GM21576 (cell line): ENCODE measurements around the gene FOCAD.

Experiments
- ATAC-seq: cut with Tn5 transposase; IDR thresholded peaks from one replicate; pipeline ENCODE4 v1.9.1; 2021; ENCODE audit warnings: mild to moderate bottlenecking, moderate library complexity; ENCODE audit not compliant: unreplicated experiment

The FOCAD gene

GRCh38 chr9:20729523-20729922, 45.5 kb downstream of the FOCAD start:
- ATAC-seq = no peak

GRCh38 chr9:20732118-20732517, 48.1 kb downstream of the FOCAD start:
- ATAC-seq = no peak

GRCh38 chr9:20734275-20734674, 50.2 kb downstream of the FOCAD start:
- ATAC-seq = no peak

- no peak for ATAC-seq
These were observed 56.2 kb downstream of the FOCAD start for GRCh38 chr9:20740304-20740703.

- no peak for ATAC-seq
These were observed 57.0 kb downstream of the FOCAD start for GRCh38 chr9:20740929-20741582.

GRCh38 chr9:20742833-20743232, 58.8 kb downstream of the FOCAD start:
- ATAC-seq = no peak

- no peak for ATAC-seq
These were observed 60.1 kb downstream of the FOCAD start for GRCh38 chr9:20744036-20744630.

GRCh38 chr9:20746967-20747366, 62.9 kb downstream of the FOCAD start:
- ATAC-seq = no peak

- no peak for ATAC-seq
These were observed 65.6 kb downstream of the FOCAD start for GRCh38 chr9:20749496-20750198.

- no peak for ATAC-seq
These were observed 69.7 kb downstream of the FOCAD start for GRCh38 chr9:20753761-20754160.

GRCh38 chr9:20754556-20754955, 70.5 kb downstream of the FOCAD start:
- no peak for ATAC-seq

GRCh38 chr9:20760246-20760891, 76.3 kb downstream of the FOCAD start:
- no peak for ATAC-seq

- ATAC-seq = no peak
These were observed 86.9 kb downstream of the FOCAD start for GRCh38 chr9:20770947-20771346.

GRCh38 chr9:20771729-20772128, 87.7 kb downstream of the FOCAD start:
- no peak for ATAC-seq

- ATAC-seq = no peak
These were observed 91.6 kb downstream of the FOCAD start for GRCh38 chr9:20775683-20776082.

- ATAC-seq = no peak
These were observed 97.0 kb downstream of the FOCAD start for GRCh38 chr9:20781092-20781491.

GRCh38 chr9:20782289-20782688, 98.2 kb downstream of the FOCAD start:
- no peak for ATAC-seq

- ATAC-seq = no peak
These were observed 99.3 kb downstream of the FOCAD start for GRCh38 chr9:20783057-20784038.

GRCh38 chr9:20784196-20784595, 100.1 kb downstream of the FOCAD start:
- ATAC-seq = no peak

GRCh38 chr9:20786807-20787206, 102.7 kb downstream of the FOCAD start:
- ATAC-seq = no peak
